Glutamatergic neuron (in vitro differentiated cells): ENCODE results near the gene FAM199X. TPM values are rescaled to one million over a fixed set of nuclear protein-coding genes. Genes with fewer than 3 reads are reported as not detected.

ENCODE experiments used
- DNase-seq: peaks from one replicate; pipeline ENCODE4 v3.0.0; 2022
- H3K27ac Mint-ChIP-seq: one replicate; pipeline ENCODE4 v1.8.0; 2020; ENCODE audit warnings: mild to moderate bottlenecking, mixed read lengths, inconsistent platforms; ENCODE audit not compliant: unreplicated experiment
- H3K27me3 Mint-ChIP-seq: one replicate; pipeline ENCODE4 v1.8.0; 2020; ENCODE audit warnings: mild to moderate bottlenecking, moderate library complexity, mixed read lengths, inconsistent platforms; ENCODE audit not compliant: unreplicated experiment
- H3K36me3 Mint-ChIP-seq: one replicate; pipeline ENCODE4 v1.8.0; 2020; ENCODE audit warnings: mild to moderate bottlenecking, mixed read lengths, inconsistent platforms; ENCODE audit not compliant: unreplicated experiment
- H3K4me1 Mint-ChIP-seq: one replicate; pipeline ENCODE4 v1.8.0; 2020; ENCODE audit warnings: mild to moderate bottlenecking, low read depth, mixed read lengths, inconsistent platforms; ENCODE audit not compliant: unreplicated experiment
- H3K4me3 Mint-ChIP-seq: one replicate; pipeline ENCODE4 v1.8.0; 2020; ENCODE audit warnings: mild to moderate bottlenecking, mixed read lengths, inconsistent platforms; ENCODE audit not compliant: unreplicated experiment
- H3K9me3 Mint-ChIP-seq: one replicate; pipeline ENCODE4 v1.8.0; 2020; ENCODE audit warnings: mild to moderate bottlenecking, moderate library complexity, mixed read lengths, inconsistent platforms; ENCODE audit not compliant: unreplicated experiment
- CTCF ChIP-seq: fragments of 200-600 bp; sonication (generic); IDR thresholded peaks from one replicate; pipeline ENCODE4 v1.5.0; 2021; ENCODE audit not compliant: partially characterized antibody, unreplicated experiment
- long read RNA-seq: library from polyadenylated mRNA; unstranded; transcript quantifications from one replicate; pipeline ENCODE4 v2.0.0, GENCODE V29; 2020; ENCODE audit not compliant: unreplicated experiment
- total RNA-seq: library from RNA; stranded (reverse); fragmentation: NEBNext Ultra II Directional; extraction: Animal tissue kit (Norgen Biotek cat#: 25700); gene quantifications from one replicate; pipeline ENCODE4 v1.2.1, GENCODE V29; 2021; ENCODE audit not compliant: unreplicated experiment

Gene FAM199X
- total RNA-seq = 14.9 TPM
- long read RNA-seq, partial matches to known transcripts = 0 of 2 reads
- long read RNA-seq, other reads (novel, unspliced or antisense) = 2 of 2 reads

DNA sequence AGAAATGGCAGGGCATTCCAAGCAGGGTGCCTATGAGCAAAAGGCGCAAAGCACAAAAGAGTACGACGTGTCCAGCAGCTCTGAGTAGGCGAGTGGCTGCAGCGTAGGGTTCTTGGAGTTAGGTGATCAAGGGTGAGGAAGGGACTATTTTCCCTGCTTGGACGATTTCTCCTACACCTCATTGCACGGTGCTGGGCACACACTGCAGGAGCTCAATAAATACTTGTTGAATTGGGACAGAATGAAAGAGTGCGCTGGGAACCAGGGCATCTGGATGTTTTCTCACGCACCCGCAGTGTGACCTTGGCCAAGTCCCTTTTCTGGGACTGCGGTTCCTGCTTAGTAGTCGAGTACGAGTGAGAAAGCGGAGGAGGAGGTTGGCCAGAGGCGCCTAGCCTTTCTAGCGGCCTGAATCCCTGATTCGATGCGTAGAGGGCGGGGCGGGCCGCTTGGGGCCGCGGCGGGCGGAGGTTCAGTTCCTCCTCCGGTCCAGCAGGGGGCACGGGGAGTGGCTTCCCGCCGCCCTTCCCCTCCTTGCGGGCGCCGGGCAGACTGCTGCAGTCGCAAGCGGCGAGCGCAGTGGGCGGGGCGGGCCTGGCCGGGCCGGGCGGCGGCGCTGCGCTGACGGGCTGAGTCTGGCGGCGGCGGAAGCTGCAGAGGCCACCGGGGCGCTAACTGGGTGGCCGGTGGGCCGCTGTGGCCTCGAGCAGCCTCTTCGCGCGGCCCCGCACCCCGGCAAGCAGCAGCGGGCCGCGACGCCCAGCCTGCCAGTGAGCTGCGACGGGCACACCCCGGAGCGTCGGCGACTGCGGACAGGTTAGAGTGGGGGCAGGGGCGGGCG, at the start of gene FAM199X:
FAM199X (plus strand) TSS at position 560 of the 841 bp plus-strand sequence. CDS start 333 bp downstream, outside the sequence.
- Mint-ChIP-seq H3K4me3 (peak within 1 kb of the TSS; percentile 88), H3K27ac (peak within 1 kb of the TSS; percentile 38), H3K4me1 (peaks cover 6% of the 10 kb centered on the region), H3K36me3 (no peaks in the 10 kb centered on the region), H3K9me3 (peaks cover 2% of the 10 kb centered on the region), H3K27me3 (no peaks in the 10 kb centered on the region)
- peak; percentile 80 for TF ChIP-seq CTCF
- peak; percentile 87 for DNase-seq

- H3K36me3 Mint-ChIP-seq = no peaks in the 10 kb centered on the region
These were observed 48.5 kb upstream of the FAM199X start for GRCh38 chrX:104117759-104118158.

GRCh38 chrX:104118765-104119164, 47.5 kb upstream of the FAM199X start:
- no peaks in the 10 kb centered on the region for H3K27me3 Mint-ChIP-seq
- no peak overlapping the region for H3K27ac Mint-ChIP-seq
- H3K36me3 Mint-ChIP-seq = no peaks in the 10 kb centered on the region
- peak overlapping the region; percentile 10 for H3K4me3 Mint-ChIP-seq
- TF ChIP-seq CTCF = no peak
- H3K4me1 Mint-ChIP-seq = no peaks in the 10 kb centered on the region
- no peaks in the 10 kb centered on the region for H3K9me3 Mint-ChIP-seq
- DNase-seq = no peak

More at GRCh38 chrX:104117759-104118158, 48.5 kb upstream of the FAM199X start:
- Mint-ChIP-seq H3K4me3 (no peak overlapping the region), H3K4me1 (peaks cover 1% of the 10 kb centered on the region), H3K27ac (no peak overlapping the region), H3K9me3 (peaks cover 2% of the 10 kb centered on the region), H3K27me3 (no peaks in the 10 kb centered on the region)
- TF ChIP-seq CTCF = no peak
- DNase-seq = no peak

DNA sequence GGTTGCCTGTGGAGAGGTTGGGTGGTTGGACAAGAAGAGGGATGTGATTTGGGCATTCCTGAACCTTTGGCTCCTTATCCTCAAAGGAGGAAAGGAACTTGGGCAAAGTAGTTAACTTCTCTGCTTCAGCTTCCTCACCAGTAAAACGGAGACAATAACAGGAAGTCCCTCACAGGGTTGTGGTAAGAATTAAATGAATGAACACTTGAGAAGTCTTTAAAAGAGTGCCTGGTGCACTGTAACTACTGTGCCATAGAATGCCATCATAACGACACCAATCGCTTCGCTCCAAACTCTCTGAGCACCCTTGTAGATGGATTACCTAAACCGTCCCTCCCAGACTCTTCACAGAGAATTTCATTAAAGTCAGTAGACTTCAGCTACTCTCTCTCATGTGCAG, 43.4 kb upstream of the FAM199X start:
- no peak overlapping the region for H3K27ac Mint-ChIP-seq

More for the DNA sequence above, 43.4 kb upstream of the FAM199X start:
- Mint-ChIP-seq H3K36me3 (no peaks in the 10 kb centered on the region), H3K4me3 (no peak overlapping the region), H3K4me1 (no peaks in the 10 kb centered on the region), H3K27me3 (no peaks in the 10 kb centered on the region), H3K9me3 (no peaks in the 10 kb centered on the region)
- TF ChIP-seq CTCF = no peak
- DNase-seq = no peak
